Gastrocnemius medialis (tissue), 4 donors: ENCODE results near the gene ZNF836.

Source experiments
- CTCF ChIP-seq, 5 experiments: fragments of 450-650 bp in 3 of 5; fragments of 200-600 bp in 2 of 5; sonication (generic) in 2 of 5; IDR thresholded peaks in 4 of 5; conservative IDR thresholded peaks in 1 of 5; 1 replicate in 4 of 5; 2 replicates in 1 of 5; pipeline ENCODE4 v1.5.1; 2016 to 2019; ENCODE audit warnings: antibody characterized with exemption in 5 of 5, mild to moderate bottlenecking in 3 of 5, moderate library complexity in 3 of 5
- POLR2A ChIP-seq, 2 donors: fragments of 450-650 bp; IDR thresholded peaks; one replicate each; pipeline ENCODE4 v1.6.1; 2017; ENCODE audit warnings: antibody characterized with exemption in 2 of 2, mild to moderate bottlenecking in 2 of 2, moderate library complexity in 2 of 2

GRCh38 chr19:52187407-52187806, 16.0 kb upstream of the ZNF836 start:
- TF ChIP-seq CTCF (IDR thresholded peaks at IDR 0.05 in 4 of 5, conservative IDR thresholded peaks at IDR 0.05 in 1 of 5) (no peak), POLR2A (IDR thresholded peaks at IDR 0.05) (no peak)
